ENCODE results near the gene PBXIP1.

The PBXIP1 gene

GRCh38 chr1:154951901-154952657 lies 3.8 kb downstream of the PBXIP1 start:
- no peak overlapping the region for H3K4me3 ChIP-seq (ENCODE audit: low read length)
- H3K9me3 ChIP-seq (ENCODE audit: control insufficient read depth, low read length): no peaks in the 10 kb centered on the region
- no peaks in the 10 kb centered on the region for H3K27me3 ChIP-seq (replicated peaks; ENCODE audit: control insufficient read depth, insufficient read depth, low read length)
- H3K9ac ChIP-seq (ENCODE audit: low read length): no peak overlapping the region
- H3K4me1 ChIP-seq (ENCODE audit: control insufficient read depth, insufficient read depth, low read length): peaks cover 14% of the 10 kb centered on the region
- DNase-seq (ENCODE audit: low read depth): no peak
- H3K36me3 ChIP-seq (ENCODE audit: control insufficient read depth, insufficient read depth, low read length, severe bottlenecking): peaks cover 13% of the 10 kb centered on the region

- H3K4me3 ChIP-seq (ENCODE audit: low read length): no peak overlapping the region
- H3K36me3 ChIP-seq (ENCODE audit: control insufficient read depth, insufficient read depth, low read length, severe bottlenecking): peaks cover 13% of the 10 kb centered on the region
- H3K9me3 ChIP-seq (ENCODE audit: control insufficient read depth, low read length): no peaks in the 10 kb centered on the region
- H3K4me1 ChIP-seq (ENCODE audit: control insufficient read depth, insufficient read depth, low read length): peaks cover 24% of the 10 kb centered on the region
- DNase-seq (ENCODE audit: low read depth): no peak
- no peak overlapping the region for H3K9ac ChIP-seq (ENCODE audit: low read length)
- no peaks in the 10 kb centered on the region for H3K27me3 ChIP-seq (replicated peaks; ENCODE audit: control insufficient read depth, insufficient read depth, low read length)
Observed at GRCh38 chr1:154948079-154948478, 7.8 kb downstream of the PBXIP1 start.

GRCh38 chr1:154945962-154946850 lies 9.7 kb downstream of the PBXIP1 start:
- Histone ChIP-seq H3K27me3 (replicated peaks; ENCODE audit: control insufficient read depth, insufficient read depth, low read length) (no peaks in the 10 kb centered on the region), H3K9me3 (ENCODE audit: control insufficient read depth, low read length) (no peaks in the 10 kb centered on the region), H3K36me3 (ENCODE audit: control insufficient read depth, insufficient read depth, low read length, severe bottlenecking) (peaks cover 13% of the 10 kb centered on the region), H3K4me1 (ENCODE audit: control insufficient read depth, insufficient read depth, low read length) (peaks cover 41% of the 10 kb centered on the region), H3K4me3 (ENCODE audit: low read length) (no peak overlapping the region), H3K9ac (ENCODE audit: low read length) (no peak overlapping the region)
- no peak for DNase-seq (ENCODE audit: low read depth)

GRCh38 chr1:154945160-154945961 lies 10.5 kb downstream of the PBXIP1 start:
- DNase-seq (ENCODE audit: low read depth): no peak
- no peaks in the 10 kb centered on the region for H3K9me3 ChIP-seq (ENCODE audit: control insufficient read depth, low read length)
- no peaks in the 10 kb centered on the region for H3K27me3 ChIP-seq (replicated peaks; ENCODE audit: control insufficient read depth, insufficient read depth, low read length)
- H3K4me3 ChIP-seq (ENCODE audit: low read length): no peak overlapping the region
- peaks cover 7% of the 10 kb centered on the region for H3K36me3 ChIP-seq (ENCODE audit: control insufficient read depth, insufficient read depth, low read length, severe bottlenecking)
- peak overlapping the region; percentile 61 for H3K9ac ChIP-seq (ENCODE audit: low read length)
- H3K4me1 ChIP-seq (ENCODE audit: control insufficient read depth, insufficient read depth, low read length): peaks cover 49% of the 10 kb centered on the region

GRCh38 chr1:154944401-154945159 lies 11.3 kb downstream of the PBXIP1 start:
- no peak overlapping the region for H3K4me3 ChIP-seq (ENCODE audit: low read length)
- no peaks in the 10 kb centered on the region for H3K9me3 ChIP-seq (ENCODE audit: control insufficient read depth, low read length)
- DNase-seq (ENCODE audit: low read depth): peak; percentile 38
- peaks cover 6% of the 10 kb centered on the region for H3K36me3 ChIP-seq (ENCODE audit: control insufficient read depth, insufficient read depth, low read length, severe bottlenecking)
- no peaks in the 10 kb centered on the region for H3K27me3 ChIP-seq (replicated peaks; ENCODE audit: control insufficient read depth, insufficient read depth, low read length)
- peaks cover 57% of the 10 kb centered on the region for H3K4me1 ChIP-seq (ENCODE audit: control insufficient read depth, insufficient read depth, low read length)
- peak overlapping the region; percentile 61 for H3K9ac ChIP-seq (ENCODE audit: low read length)

- peak; percentile 73 for DNase-seq (ENCODE audit: low read depth)
- Histone ChIP-seq H3K9me3 (ENCODE audit: control insufficient read depth, low read length) (no peaks in the 10 kb centered on the region), H3K4me3 (ENCODE audit: low read length) (no peak overlapping the region), H3K4me1 (ENCODE audit: control insufficient read depth, insufficient read depth, low read length) (peaks cover 58% of the 10 kb centered on the region), H3K36me3 (ENCODE audit: control insufficient read depth, insufficient read depth, low read length, severe bottlenecking) (peaks cover 6% of the 10 kb centered on the region), H3K27me3 (replicated peaks; ENCODE audit: control insufficient read depth, insufficient read depth, low read length) (no peaks in the 10 kb centered on the region), H3K9ac (ENCODE audit: low read length) (peak overlapping the region; percentile 61)
Observed at GRCh38 chr1:154943649-154944400, 12.1 kb downstream of the PBXIP1 start.

GRCh38 chr1:154941333-154942013 lies 14.4 kb downstream of the PBXIP1 start:
- Histone ChIP-seq H3K9me3 (ENCODE audit: control insufficient read depth, low read length) (no peaks in the 10 kb centered on the region), H3K4me3 (ENCODE audit: low read length) (no peak overlapping the region), H3K36me3 (ENCODE audit: control insufficient read depth, insufficient read depth, low read length, severe bottlenecking) (no peaks in the 10 kb centered on the region), H3K9ac (ENCODE audit: low read length) (peak overlapping the region; percentile 53), H3K27me3 (replicated peaks; ENCODE audit: control insufficient read depth, insufficient read depth, low read length) (no peaks in the 10 kb centered on the region), H3K4me1 (ENCODE audit: control insufficient read depth, insufficient read depth, low read length) (peaks cover 68% of the 10 kb centered on the region)
- no peak for DNase-seq (ENCODE audit: low read depth)

- no peak for DNase-seq (ENCODE audit: low read depth)
Observed at GRCh38 chr1:154940651-154941194, 15.2 kb downstream of the PBXIP1 start.

GRCh38 chr1:154940213-154940560 lies 15.7 kb downstream of the PBXIP1 start:
- Histone ChIP-seq H3K9me3 (ENCODE audit: control insufficient read depth, low read length) (no peaks in the 10 kb centered on the region), H3K9ac (ENCODE audit: low read length) (peak overlapping the region; percentile 53), H3K4me3 (ENCODE audit: low read length) (peak overlapping the region; percentile 41), H3K36me3 (ENCODE audit: control insufficient read depth, insufficient read depth, low read length, severe bottlenecking) (no peaks in the 10 kb centered on the region), H3K27me3 (replicated peaks; ENCODE audit: control insufficient read depth, insufficient read depth, low read length) (no peaks in the 10 kb centered on the region), H3K4me1 (ENCODE audit: control insufficient read depth, insufficient read depth, low read length) (peaks cover 72% of the 10 kb centered on the region)
- no peak for DNase-seq (ENCODE audit: low read depth)

More at GRCh38 chr1:154940651-154941194, 15.2 kb downstream of the PBXIP1 start:
- no peaks in the 10 kb centered on the region for H3K9me3 ChIP-seq (ENCODE audit: control insufficient read depth, low read length)
- peak overlapping the region; percentile 41 for H3K4me3 ChIP-seq (ENCODE audit: low read length)
- no peaks in the 10 kb centered on the region for H3K27me3 ChIP-seq (replicated peaks; ENCODE audit: control insufficient read depth, insufficient read depth, low read length)
- H3K4me1 ChIP-seq (ENCODE audit: control insufficient read depth, insufficient read depth, low read length): peaks cover 71% of the 10 kb centered on the region
- H3K36me3 ChIP-seq (ENCODE audit: control insufficient read depth, insufficient read depth, low read length, severe bottlenecking): no peaks in the 10 kb centered on the region
- H3K9ac ChIP-seq (ENCODE audit: low read length): peak overlapping the region; percentile 53

Data from adipocyte (in vitro differentiated cells).